PC-9 (cell line): ENCODE data around the gene OR2A25. TPM values are rescaled to one million over a fixed set of nuclear protein-coding genes. Genes with fewer than 3 reads are reported as not detected.

Experiments used
- BruUV-seq: library from RNA; stranded (reverse); fragments of 400-500 nt; replicated peaks from 2 replicates; lab custom pipeline; 2021; lab: Mats Ljungman, UMichigan
- CTCF ChIA-PET: fragments of 300-600 bp; sonication (Branson Sonifier 250); formaldehyde crosslinking; loops from one replicate; lab custom pipeline; 2022; ENCODE audit warnings: antibody characterized with exemption; lab: Charles Lee
- POLR2A ChIA-PET: fragments of 300-600 bp; sonication (Branson Sonifier 250); formaldehyde crosslinking; loops from one replicate; lab custom pipeline; 2022; ENCODE audit warnings: antibody characterized with exemption; ENCODE audit not compliant: unreplicated experiment; lab: Charles Lee
- DNase-seq, 2 experiments: peaks; one replicate each; pipeline versions ENCODE4 v3.0.0 to v3.0.0-alpha.2; 2015 to 2022; ENCODE audit warnings: mixed read lengths in 1 of 2
- H2AFZ ChIP-seq: fragments of 200-600 bp; sonication (generic); 2 replicates; pipeline ENCODE4 v1.8.1; 2017; ENCODE audit warnings: antibody characterized with exemption
- H3F3A ChIP-seq: fragments of 200-600 bp; sonication (generic); 2 replicates; pipeline ENCODE4 v1.8.1; 2017; ENCODE audit warnings: antibody characterized with exemption, mild to moderate bottlenecking, low read depth; ENCODE audit not compliant: insufficient read depth
- H3K27ac ChIP-seq: fragments of 200-600 bp; sonication (generic); 2 replicates; pipeline ENCODE4 v1.6.1; 2016; ENCODE audit warnings: mixed run types
- H3K27me3 ChIP-seq: fragments of 200-600 bp; sonication (generic); 2 replicates; pipeline ENCODE4 v1.6.1; 2016; ENCODE audit warnings: low read depth, mixed run types; ENCODE audit not compliant: insufficient read depth
- H3K36me3 ChIP-seq: fragments of 200-600 bp; sonication (generic); 2 replicates; pipeline ENCODE4 v1.6.1; 2016; ENCODE audit warnings: low read depth, mixed run types
- H3K4me1 ChIP-seq: fragments of 200-600 bp; sonication (generic); replicated peaks from 2 replicates; pipeline ENCODE4 v1.6.1; 2016; ENCODE audit warnings: mixed run types; ENCODE audit not compliant: insufficient read depth
- H3K4me2 ChIP-seq: fragments of 200-600 bp; sonication (generic); 2 replicates; pipeline ENCODE4 v1.6.1; 2017; ENCODE audit warnings: mixed run types
- H3K4me3 ChIP-seq: fragments of 200-600 bp; sonication (generic); 2 replicates; pipeline ENCODE4 v1.6.1; 2016; ENCODE audit warnings: mixed run types
- H3K79me2 ChIP-seq: fragments of 200-600 bp; sonication (generic); 2 replicates; pipeline ENCODE4 v1.6.1; 2017; ENCODE audit warnings: low read depth, mixed run types
- H3K9me2 ChIP-seq: fragments of 200-600 bp; sonication (generic); 2 replicates; pipeline ENCODE4 v1.8.1; 2017; ENCODE audit warnings: mild to moderate bottlenecking; ENCODE audit not compliant: insufficient read depth
- H3K9me3 ChIP-seq: fragments of 200-600 bp; sonication (generic); 2 replicates; pipeline ENCODE4 v1.8.1; 2016; ENCODE audit warnings: low read depth; ENCODE audit not compliant: insufficient read depth
- H4K20me1 ChIP-seq: fragments of 200-600 bp; sonication (generic); 2 replicates; pipeline ENCODE4 v1.8.1; 2017; ENCODE audit not compliant: insufficient read depth
- EZH2 ChIP-seq: fragments of 200-600 bp; sonication (generic); IDR thresholded peaks from 2 replicates; pipeline ENCODE4 v1.8.0; 2017; ENCODE audit warnings: antibody characterized with exemption, low read depth
- intact Hi-C: fragments of 100-400 bp; cut with micrococcal nuclease; formaldehyde crosslinking; loops from one replicate; pipeline ENCODE4 v1.10.0; 2022; ENCODE audit not compliant: unreplicated experiment
- total RNA-seq: library from RNA; stranded (reverse); gene quantifications from 2 replicates; pipeline ENCODE4 v1.2.3, GENCODE V29; 2021
- TF ChIP-seq, protein P1 (sequence below): fragments of 200-600 bp; sonication (generic); conservative IDR thresholded peaks from 2 replicates; pipeline ENCODE4 v1.6.1; 2017; ENCODE audit warnings: mixed run types, antibody characterized with exemption, mild to moderate bottlenecking, moderate library complexity

Gene OR2A25
- total RNA-seq, 1 experiment from 2014 or later, result not detected

DNA sequence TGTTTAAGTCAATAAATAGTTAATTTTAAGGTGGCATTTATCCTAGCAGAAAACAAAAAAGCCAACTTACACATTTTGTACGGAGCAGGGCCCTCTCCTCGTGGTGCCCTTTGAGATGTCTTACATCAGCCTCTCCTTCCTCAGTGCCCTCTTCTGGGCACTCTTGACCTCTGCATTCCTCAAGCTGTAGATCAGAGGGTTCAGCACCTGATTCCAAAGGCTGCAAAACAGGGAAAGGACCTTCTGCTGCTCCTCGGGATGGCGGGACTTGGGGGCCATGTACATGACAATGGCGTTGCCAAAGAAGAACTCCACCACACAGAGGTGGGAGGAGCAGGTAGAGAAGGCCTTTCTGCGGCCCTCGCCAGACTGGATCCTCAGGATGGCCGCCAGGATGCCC is 48.7 kb downstream of the OR2A25 start:
- Histone ChIP-seq H3K27ac (no peak overlapping the region), H3K27me3 (no peaks in the 10 kb centered on the region), H3K9me2 (peaks cover 3% of the 10 kb centered on the region; the same call in 1 of the 2 replicates), H3K4me3 (no peak overlapping the region), H4K20me1 (no peaks in the 10 kb centered on the region), H3K79me2 (no peaks in the 10 kb centered on the region), H3K4me1 (no peaks in the 10 kb centered on the region), H3F3A (no peaks in the 10 kb centered on the region), H3K36me3 (no peaks in the 10 kb centered on the region), H3K4me2 (no peak overlapping the region), H2AFZ (peak overlapping the region; percentile 66; the same call in 1 of the 2 replicates), H3K9me3 (no peaks in the 10 kb centered on the region)
- CTCF ChIA-PET, result no interaction called here
- no peak for TF ChIP-seq EZH2
- TF ChIP-seq, protein P1, sequence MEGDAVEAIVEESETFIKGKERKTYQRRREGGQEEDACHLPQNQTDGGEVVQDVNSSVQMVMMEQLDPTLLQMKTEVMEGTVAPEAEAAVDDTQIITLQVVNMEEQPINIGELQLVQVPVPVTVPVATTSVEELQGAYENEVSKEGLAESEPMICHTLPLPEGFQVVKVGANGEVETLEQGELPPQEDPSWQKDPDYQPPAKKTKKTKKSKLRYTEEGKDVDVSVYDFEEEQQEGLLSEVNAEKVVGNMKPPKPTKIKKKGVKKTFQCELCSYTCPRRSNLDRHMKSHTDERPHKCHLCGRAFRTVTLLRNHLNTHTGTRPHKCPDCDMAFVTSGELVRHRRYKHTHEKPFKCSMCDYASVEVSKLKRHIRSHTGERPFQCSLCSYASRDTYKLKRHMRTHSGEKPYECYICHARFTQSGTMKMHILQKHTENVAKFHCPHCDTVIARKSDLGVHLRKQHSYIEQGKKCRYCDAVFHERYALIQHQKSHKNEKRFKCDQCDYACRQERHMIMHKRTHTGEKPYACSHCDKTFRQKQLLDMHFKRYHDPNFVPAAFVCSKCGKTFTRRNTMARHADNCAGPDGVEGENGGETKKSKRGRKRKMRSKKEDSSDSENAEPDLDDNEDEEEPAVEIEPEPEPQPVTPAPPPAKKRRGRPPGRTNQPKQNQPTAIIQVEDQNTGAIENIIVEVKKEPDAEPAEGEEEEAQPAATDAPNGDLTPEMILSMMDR, result no peak
- intact Hi-C loops, result no loop called here
- BruUV-seq, result no TSS peak
- no peak for DNase-seq
- POLR2A ChIA-PET, result no interaction called here

- H3K4me2 ChIP-seq, result no peak within 1 kb of the TSS
- H2AFZ ChIP-seq, result no peak within 1 kb of the TSS
- no peaks in the 10 kb centered on the region for H3K9me3 ChIP-seq
- no peak within 1 kb of the TSS for H3K27ac ChIP-seq
- TF ChIP-seq, protein P1, result no peak
- TF ChIP-seq EZH2, result no peak
- no peaks in the 10 kb centered on the region for H3K27me3 ChIP-seq
- no peaks in the 10 kb centered on the region for H3K9me2 ChIP-seq
- no peaks in the 10 kb centered on the region for H3F3A ChIP-seq
- H3K79me2 ChIP-seq, result no peaks in the 10 kb centered on the region
- ChIA-PET POLR2A (no interaction called here), CTCF (no interaction called here)
- H3K4me3 ChIP-seq, result no peak within 1 kb of the TSS
- no peaks in the 10 kb centered on the region for H3K36me3 ChIP-seq
- no peaks in the 10 kb centered on the region for H3K4me1 ChIP-seq
- intact Hi-C loops, result loop anchor here (10.0 kb wide), 1 partner anchor 878 kb away; no protein-coding TSS in a partner anchor
- DNase-seq, result no peak
- H4K20me1 ChIP-seq, result no peaks in the 10 kb centered on the region
- BruUV-seq, result no TSS peak
Observed at GRCh38 chr7:144122876-144123275, 53.3 kb downstream of the OR2A25 start, which contains the start of gene OR2A14. Gene OR2A14 (plus strand): TSS chr7:144123176. CDS start chr7:144129113, 5,937 bp downstream.

Other genes starting within 250 kb of the OR2A25 start
- gene TCAF1, start 167.6 kb upstream of the OR2A25 start, total RNA-seq, result 41.5 and 44.6 TPM in 2 replicates
- not detected in 2 replicates for gene OR2F2, start 134.6 kb upstream of the OR2A25 start, total RNA-seq
- gene OR2F1, start 115.0 kb upstream of the OR2A25 start, total RNA-seq, result not detected in 2 replicates
- gene OR6B1, start 69.5 kb upstream of the OR2A25 start, total RNA-seq, result not detected in 2 replicates
- not detected in 2 replicates for gene OR2A5, start 20.9 kb upstream of the OR2A25 start, total RNA-seq
- gene OR2A12, start 16.5 kb downstream of the OR2A25 start, total RNA-seq, result not detected in 2 replicates
- gene OR2A2, start 39.8 kb downstream of the OR2A25 start, total RNA-seq, result not detected in 2 replicates
- not detected in 2 replicates for gene OR2A14, start 53.4 kb downstream of the OR2A25 start, total RNA-seq
- 5.8 and 8.2 TPM in 2 replicates for gene CTAGE4, start 113.7 kb downstream of the OR2A25 start, total RNA-seq
- gene ARHGEF35, start 126.0 kb downstream of the OR2A25 start, total RNA-seq, result 27.6 and 29.6 TPM in 2 replicates
- gene OR2A42, start 169.8 kb downstream of the OR2A25 start, total RNA-seq, result not detected in 2 replicates
- 6.0 and 7.6 TPM in 2 replicates for gene OR2A7, start 195.0 kb downstream of the OR2A25 start, total RNA-seq
- 7.2 and 9.9 TPM in 2 replicates for gene CTAGE8, start 199.5 kb downstream of the OR2A25 start, total RNA-seq
- gene OR2A1, start 242.6 kb downstream of the OR2A25 start, total RNA-seq, result not detected in 2 replicates